Mesenchymal stem cell (in vitro differentiated cells and primary cell): ENCODE measurements around the gene ZNF710.

Experiments used
- DNase-seq: peaks from one replicate; pipeline ENCODE4 v3.0.0-alpha.2; 2013
- H2AFZ ChIP-seq: one replicate; pipeline ENCODE4 v1.6.1; 2013; ENCODE audit warnings: low read depth, mild to moderate bottlenecking, control low read depth, inconsistent platforms, low read length, moderate library complexity
- H2AK5ac ChIP-seq: 2 replicates; pipeline ENCODE4 v1.6.1; 2013; ENCODE audit warnings: low read length, moderate library complexity, mild to moderate bottlenecking, inconsistent platforms; ENCODE audit not compliant: severe bottlenecking
- H2BK120ac ChIP-seq: one replicate; pipeline ENCODE4 v1.6.1; 2013; ENCODE audit warnings: low read depth, mild to moderate bottlenecking, inconsistent platforms, low read length, moderate library complexity
- H2BK12ac ChIP-seq, 2 experiments: one replicate each; pipeline ENCODE4 v1.6.1; 2013; ENCODE audit warnings: inconsistent platforms in 2 of 2, low read length in 2 of 2, mild to moderate bottlenecking in 2 of 2, moderate library complexity in 2 of 2, control low read depth in 1 of 2
- H2BK15ac ChIP-seq: one replicate; pipeline ENCODE4 v1.6.1; 2013; ENCODE audit warnings: mild to moderate bottlenecking, low read depth, inconsistent platforms; ENCODE audit not compliant: poor library complexity, severe bottlenecking
- H2BK5ac ChIP-seq: 2 replicates; pipeline ENCODE4 v1.6.1; 2013; ENCODE audit warnings: low read depth, mild to moderate bottlenecking, low read length, control low read depth, inconsistent platforms; ENCODE audit not compliant: poor library complexity, severe bottlenecking
- H3K14ac ChIP-seq, 2 experiments: one replicate each; pipeline ENCODE4 v1.6.1; 2013; ENCODE audit warnings: inconsistent platforms in 2 of 2, low read length in 2 of 2, control low read depth in 1 of 2, mild to moderate bottlenecking in 1 of 2, moderate library complexity in 1 of 2
- H3K18ac ChIP-seq, 2 experiments: one replicate each; pipeline ENCODE4 v1.6.1; 2013; ENCODE audit warnings: inconsistent platforms in 2 of 2, low read length in 2 of 2, control low read depth in 1 of 2, low read depth in 1 of 2, mild to moderate bottlenecking in 1 of 2
- H3K23ac ChIP-seq, 2 experiments: one replicate each; pipeline ENCODE4 v1.6.1; 2013; ENCODE audit warnings: inconsistent platforms in 2 of 2, low read length in 2 of 2, mild to moderate bottlenecking in 2 of 2, moderate library complexity in 2 of 2, control low read depth in 1 of 2
- H3K27ac ChIP-seq: 2 replicates; pipeline ENCODE4 v1.5.1; 2013; ENCODE audit warnings: mild to moderate bottlenecking, moderate library complexity, low read length, control low read depth, inconsistent platforms; ENCODE audit not compliant: poor library complexity, severe bottlenecking
- H3K27me3 ChIP-seq, 2 experiments: 2 replicates each; pipeline versions ENCODE4 v1.6.1 to v1.7.0; 2013; ENCODE audit warnings: low read length in 2 of 2, mild to moderate bottlenecking in 2 of 2, moderate library complexity in 2 of 2, control low read depth in 1 of 2, inconsistent platforms in 1 of 2; ENCODE audit not compliant: control insufficient read depth in 1 of 2, insufficient read depth in 1 of 2
- H3K36me3 ChIP-seq, 2 experiments: 2 replicates each; pipeline versions ENCODE4 v1.6.1 to v1.7.0; 2013; ENCODE audit warnings: low read length in 2 of 2, control low read depth in 1 of 2, inconsistent platforms in 1 of 2, low read depth in 1 of 2, mild to moderate bottlenecking in 1 of 2; ENCODE audit not compliant: insufficient read depth in 2 of 2, control insufficient read depth in 1 of 2
- H3K4ac ChIP-seq, 2 experiments: one replicate each; pipeline ENCODE4 v1.6.1; 2013; ENCODE audit warnings: inconsistent platforms in 2 of 2, low read length in 2 of 2, mild to moderate bottlenecking in 2 of 2, moderate library complexity in 2 of 2, control low read depth in 1 of 2, low read depth in 1 of 2
- H3K4me1 ChIP-seq: 2 replicates; pipeline ENCODE4 v1.6.1; 2013; ENCODE audit warnings: low read depth, low read length, control low read depth; ENCODE audit not compliant: control insufficient read depth, insufficient read depth
- H3K4me2 ChIP-seq: 2 replicates; pipeline ENCODE4 v1.6.1; 2013; ENCODE audit warnings: low read length, mild to moderate bottlenecking, inconsistent platforms; ENCODE audit not compliant: poor library complexity, severe bottlenecking
- H3K4me3 ChIP-seq, 2 experiments: 2 replicates each; pipeline versions ENCODE4 v1.5.1 to v1.7.0; 2013; ENCODE audit warnings: low read length in 2 of 2, mild to moderate bottlenecking in 2 of 2, control low read depth in 1 of 2, low read depth in 1 of 2; ENCODE audit not compliant: insufficient read depth in 1 of 2
- H3K79me1 ChIP-seq: replicated peaks from 2 replicates; pipeline ENCODE4 v1.6.1; 2013; ENCODE audit warnings: mild to moderate bottlenecking, control low read depth, low read length, inconsistent platforms; ENCODE audit not compliant: poor library complexity, severe bottlenecking
- H3K9ac ChIP-seq: 2 replicates; pipeline ENCODE4 v1.7.0; 2013; ENCODE audit warnings: mild to moderate bottlenecking, low read length, moderate library complexity
- H3K9me3 ChIP-seq: 2 replicates; pipeline ENCODE4 v1.7.0; 2013; ENCODE audit warnings: mild to moderate bottlenecking, low read length; ENCODE audit not compliant: control insufficient read depth
- H4K8ac ChIP-seq: one replicate; pipeline ENCODE4 v1.6.1; 2013; ENCODE audit warnings: inconsistent platforms, mild to moderate bottlenecking, low read length, moderate library complexity
- H4K91ac ChIP-seq: one replicate; pipeline ENCODE4 v1.6.1; 2013; ENCODE audit warnings: mild to moderate bottlenecking, low read length, inconsistent platforms
- WGBS: methylation state at CpG from one replicate; pipeline ENCODE4 v1.1.7; 2013; ENCODE audit warnings: mixed read lengths; 5-methylcytosine and 5-hydroxymethylcytosine counted together

ZNF710 gene

DNA sequence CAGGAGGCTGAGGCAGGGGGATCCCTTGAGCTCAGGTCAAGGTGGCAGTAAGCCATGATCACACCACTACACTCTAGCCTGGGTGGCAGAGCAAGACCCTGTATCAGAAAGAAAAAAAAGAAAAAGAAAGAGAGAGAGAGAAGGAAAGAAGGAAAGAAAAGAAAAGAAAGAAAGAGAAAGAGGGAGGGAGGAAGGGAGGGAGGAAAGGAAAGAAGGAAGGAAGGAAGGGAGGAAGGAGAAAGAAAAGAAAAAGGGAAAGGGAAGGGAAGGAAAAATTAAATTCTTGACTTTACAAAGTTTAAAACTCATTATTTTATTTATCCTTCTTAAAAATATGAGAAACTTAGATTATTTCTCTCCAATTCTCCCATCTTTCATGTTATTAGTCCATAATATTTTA lies 118.2 kb downstream of the ZNF710 start:
- Histone ChIP-seq H3K9me3 (peaks cover 14% of the 10 kb centered on the region), H3K18ac (no peak overlapping the region), H3K27ac (no peak overlapping the region), H2AFZ (no peak overlapping the region), H2BK120ac (no peak overlapping the region), H3K4me1 (no peaks in the 10 kb centered on the region), H3K36me3 (no peaks in the 10 kb centered on the region), H2AK5ac (no peak overlapping the region), H3K79me1 (no peaks in the 10 kb centered on the region), H3K23ac (no peak overlapping the region), H3K4ac (no peak overlapping the region), H4K91ac (no peak overlapping the region), H2BK15ac (no peak overlapping the region), H3K4me2 (no peak overlapping the region), H2BK5ac (no peak overlapping the region), H4K8ac (no peak overlapping the region), H3K4me3 (no peak overlapping the region), H3K9ac (no peak overlapping the region), H3K14ac (no peak overlapping the region), H2BK12ac (no peak overlapping the region), H3K27me3 (no peaks in the 10 kb centered on the region)
- no peak for DNase-seq

DNA sequence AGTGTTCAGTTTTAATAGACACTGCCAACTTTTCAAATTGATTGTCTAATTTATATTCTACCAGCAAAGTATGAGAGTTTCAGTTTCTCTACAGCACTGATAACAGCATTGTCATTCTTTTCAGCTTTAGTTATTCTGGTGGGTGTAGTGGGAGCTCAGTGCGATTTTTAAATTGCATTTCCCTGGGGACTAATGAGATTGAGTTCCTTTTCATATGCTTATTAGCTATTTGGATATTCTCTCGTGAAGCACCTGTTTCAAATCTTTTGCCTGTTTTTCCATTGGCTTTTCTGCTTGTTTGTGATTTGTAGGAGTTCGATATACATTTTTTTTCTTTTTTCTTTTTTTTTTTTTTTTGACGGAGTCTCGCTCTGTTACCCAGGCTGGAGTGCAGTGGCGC lies 120.0 kb downstream of the ZNF710 start:
- H3K4ac ChIP-seq: no peak overlapping the region
- no peak overlapping the region for H4K8ac ChIP-seq
- H3K14ac ChIP-seq: no peak overlapping the region
- H2AK5ac ChIP-seq: no peak overlapping the region
- H2BK15ac ChIP-seq: no peak overlapping the region
- H3K27me3 ChIP-seq: no peaks in the 10 kb centered on the region
- 51% methylated on average over 2 of the region's 6 CpGs for WGBS
- DNase-seq: no peak
- no peak overlapping the region for H3K27ac ChIP-seq
- peaks cover 3% of the 10 kb centered on the region for H3K9me3 ChIP-seq
- no peak overlapping the region for H2BK5ac ChIP-seq
- H4K91ac ChIP-seq: no peak overlapping the region
- H3K79me1 ChIP-seq: no peaks in the 10 kb centered on the region
- no peak overlapping the region for H3K4me3 ChIP-seq
- H2AFZ ChIP-seq: no peak overlapping the region
- H2BK12ac ChIP-seq: no peak overlapping the region
- H3K4me2 ChIP-seq: no peak overlapping the region
- no peak overlapping the region for H2BK120ac ChIP-seq
- no peak overlapping the region for H3K23ac ChIP-seq
- no peaks in the 10 kb centered on the region for H3K36me3 ChIP-seq
- H3K4me1 ChIP-seq: no peaks in the 10 kb centered on the region
- no peak overlapping the region for H3K18ac ChIP-seq
- H3K9ac ChIP-seq: no peak overlapping the region

DNA sequence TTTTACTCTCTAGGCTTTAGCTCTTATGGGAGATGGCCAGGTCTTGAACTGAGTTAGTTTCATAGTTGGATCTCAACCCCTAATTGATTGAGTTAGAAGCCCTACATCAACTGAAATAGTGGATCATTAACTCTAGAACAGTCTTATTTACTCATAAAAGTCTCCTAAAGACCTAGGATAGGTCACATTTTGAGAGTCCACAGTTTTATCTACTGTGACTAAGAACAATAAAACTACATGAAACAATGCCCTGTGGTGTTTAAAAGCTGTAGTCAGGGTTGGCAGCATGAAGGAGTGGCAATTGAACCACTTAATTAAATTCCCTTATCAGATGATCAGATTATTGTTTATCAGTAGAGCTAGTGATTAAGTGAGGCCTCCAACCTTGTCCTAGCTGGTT lies 123.4 kb downstream of the ZNF710 start:
- no peaks in the 10 kb centered on the region for H3K79me1 ChIP-seq
- no peak overlapping the region for H2BK120ac ChIP-seq
- H4K91ac ChIP-seq: no peak overlapping the region
- H3K4me2 ChIP-seq: no peak overlapping the region
- no peak overlapping the region for H3K27ac ChIP-seq
- no peak overlapping the region for H2BK5ac ChIP-seq
- no peak overlapping the region for H3K4ac ChIP-seq
- no peak overlapping the region for H2AK5ac ChIP-seq
- H2BK12ac ChIP-seq: no peak overlapping the region
- peaks cover 5% of the 10 kb centered on the region for H3K4me1 ChIP-seq
- H3K18ac ChIP-seq: no peak overlapping the region
- no peak overlapping the region for H2AFZ ChIP-seq
- H3K4me3 ChIP-seq: no peak overlapping the region
- no peak overlapping the region for H3K14ac ChIP-seq
- H4K8ac ChIP-seq: no peak overlapping the region
- H3K9me3 ChIP-seq: no peaks in the 10 kb centered on the region
- no peak for DNase-seq
- H3K9ac ChIP-seq: no peak overlapping the region
- H3K23ac ChIP-seq: no peak overlapping the region
- no peak overlapping the region for H2BK15ac ChIP-seq
- H3K27me3 ChIP-seq: peaks cover 3 to 18% of the 10 kb centered on the region in 2 experiments
- H3K36me3 ChIP-seq: no peaks in the 10 kb centered on the region

DNA sequence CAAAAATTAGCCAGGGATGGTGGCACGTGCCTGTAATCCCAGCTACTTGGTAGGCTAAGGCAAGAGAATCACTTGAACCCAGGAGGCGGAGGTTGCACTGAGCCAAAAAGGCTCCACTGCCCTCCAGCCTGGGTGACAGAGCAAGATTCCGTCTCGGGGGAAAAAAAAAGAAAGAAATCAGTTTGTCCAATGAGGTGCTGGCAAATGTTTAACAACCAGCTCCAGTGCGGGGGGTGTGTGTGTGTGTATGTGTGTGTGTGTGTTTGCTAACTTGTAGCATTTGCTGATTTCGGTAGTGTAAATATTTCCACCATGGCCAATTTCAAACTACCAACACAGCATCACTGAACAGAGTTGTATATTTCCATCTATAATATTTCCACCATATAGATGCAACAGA lies 124.9 kb downstream of the ZNF710 start:
- H2AFZ ChIP-seq: no peak overlapping the region
- no peak overlapping the region for H2BK5ac ChIP-seq
- H3K14ac ChIP-seq: no peak overlapping the region
- no peak overlapping the region for H2AK5ac ChIP-seq
- no peak overlapping the region for H3K4me3 ChIP-seq
- no peak overlapping the region for H3K4ac ChIP-seq
- H4K91ac ChIP-seq: no peak overlapping the region
- WGBS: 91% methylated on average over 4 of the region's 6 CpGs
- H3K79me1 ChIP-seq: no peaks in the 10 kb centered on the region
- H3K23ac ChIP-seq: no peak overlapping the region
- peaks cover 5% of the 10 kb centered on the region for H3K4me1 ChIP-seq
- H3K18ac ChIP-seq: no peak overlapping the region
- H3K27me3 ChIP-seq: peaks cover 3 to 26% of the 10 kb centered on the region in 2 experiments
- H3K4me2 ChIP-seq: no peak overlapping the region
- H3K9me3 ChIP-seq: no peaks in the 10 kb centered on the region
- H4K8ac ChIP-seq: no peak overlapping the region
- H2BK15ac ChIP-seq: no peak overlapping the region
- H3K9ac ChIP-seq: no peak overlapping the region
- H2BK12ac ChIP-seq: no peak overlapping the region
- no peaks in the 10 kb centered on the region for H3K36me3 ChIP-seq
- no peak overlapping the region for H3K27ac ChIP-seq
- DNase-seq: no peak
- H2BK120ac ChIP-seq: no peak overlapping the region
